Tibial artery (tissue), 4 donors: ENCODE results near the gene RNASE9.

Experiments
- DNase-seq, 2 donors: peaks; one replicate each; pipeline ENCODE4 v3.0.0-alpha.2; 2019
- H3K27ac ChIP-seq, 2 donors: fragments of 200-600 bp; sonication (generic) in 1 of 2; 1 replicate in 1 of 2; 2 replicates in 1 of 2; pipeline ENCODE4 v1.5.1; 2018 to 2019; ENCODE audit warnings: mild to moderate bottlenecking in 1 of 2
- H3K27me3 ChIP-seq, 2 donors: fragments of 200-600 bp; sonication (generic) in 1 of 2; one replicate each; pipeline versions ENCODE4 v1.5.1 to v1.6.0; 2016 to 2019
- H3K36me3 ChIP-seq, 3 donors: fragments of 200-600 bp; sonication (generic) in 2 of 3; one replicate each; pipeline ENCODE4 v1.5.1; 2016 to 2019; ENCODE audit warnings: mild to moderate bottlenecking in 2 of 3
- H3K4me1 ChIP-seq, 4 donors: fragments of 200-600 bp; sonication (generic) in 2 of 4; 1 replicate in 3 of 4; 2 replicates in 1 of 4; pipeline ENCODE4 v1.5.1; 2016 to 2019
- H3K4me3 ChIP-seq, 2 donors: fragments of 200-600 bp; sonication (generic) in 1 of 2; 1 replicate in 1 of 2; 2 replicates in 1 of 2; pipeline ENCODE4 v1.5.1; 2018 to 2019; ENCODE audit warnings: mild to moderate bottlenecking in 2 of 2
- H3K9me3 ChIP-seq, 3 donors: fragments of 200-600 bp; sonication (generic) in 1 of 3; one replicate each; pipeline ENCODE4 v1.5.1; 2016 to 2019
- CTCF ChIP-seq, 2 experiments: fragments of 200-600 bp in 1 of 2; fragments of 450-650 bp in 1 of 2; IDR thresholded peaks; one replicate each; pipeline ENCODE4 v1.5.1; 2017 to 2019; ENCODE audit warnings: antibody characterized with exemption in 2 of 2, mild to moderate bottlenecking in 1 of 2, moderate library complexity in 1 of 2
- intact Hi-C: fragments of 100-400 bp; cut with DNase I; formaldehyde crosslinking; loops from one replicate; pipeline ENCODE4 v1.15.0; 2023; ENCODE audit warnings: low total_unique reads

The RNASE9 gene

GRCh38 chr14:20560961-20561360 is at the start of gene RNASE9:
Gene RNASE9, minus strand, starts transcription at chr14:20561047.
- H3K4me1 ChIP-seq = no peaks in the 10 kb centered on the region
- no peak within 1 kb of the TSS for H3K4me3 ChIP-seq
- TF ChIP-seq CTCF (IDR thresholded peaks at IDR 0.05) = no peak
- no peak within 1 kb of the TSS for H3K27ac ChIP-seq
- H3K36me3 ChIP-seq = no peaks in the 10 kb centered on the region
- no peaks in the 10 kb centered on the region for H3K9me3 ChIP-seq
- DNase-seq = no peak
- no peaks in the 10 kb centered on the region for H3K27me3 ChIP-seq
- intact Hi-C loops = no loop called here

- DNase-seq = peak; percentile 81 to 85
- peaks cover 0 to 22% (median 13%) of the 10 kb centered on the region in 4 donors for H3K4me1 ChIP-seq
- peak overlapping the region; percentile 81 to 82 for H3K27ac ChIP-seq
- peak in 1 of 2 experiments; percentile 4 for TF ChIP-seq CTCF (IDR thresholded peaks at IDR 0.05)
- H3K36me3 ChIP-seq = no peaks in the 10 kb centered on the region
- no peaks in the 10 kb centered on the region for H3K9me3 ChIP-seq
- no peaks in the 10 kb centered on the region for H3K27me3 ChIP-seq
- peak overlapping the region; percentile 71 to 74 for H3K4me3 ChIP-seq
- intact Hi-C loops = loop anchor here (5.0 kb wide), 2 partner anchors 148 to 268 kb away; partner anchors contain the start of genes PARP2 and PIP4P1
Observed at GRCh38 chr14:20610002-20610765, 49.3 kb upstream of the RNASE9 start.

GRCh38 chr14:20609215-20610001 is 48.6 kb upstream of the RNASE9 start:
- intact Hi-C loops = loop anchor here (5.0 kb wide), 4 partner anchors 77 to 282 kb away; partner anchors contain the start of genes PARP2 and PIP4P1
- peak; percentile 72 to 83 for DNase-seq
- peak overlapping the region; percentile 81 to 82 for H3K27ac ChIP-seq

GRCh38 chr14:20608383-20609110 is 47.7 kb upstream of the RNASE9 start:
- no peak for DNase-seq
- Histone ChIP-seq H3K27me3 (no peaks in the 10 kb centered on the region), H3K4me3 (no peak overlapping the region), H3K9me3 (no peaks in the 10 kb centered on the region), H3K36me3 (no peaks in the 10 kb centered on the region), H3K27ac (peak overlapping the region in 1 of 2 donors; percentile 82), H3K4me1 (peaks cover 0 to 14% (median 12%) of the 10 kb centered on the region in 4 donors)
- intact Hi-C loops = loop anchor here (5.0 kb wide), 2 partner anchors 76 to 281 kb away; no protein-coding TSS in a partner anchor
- TF ChIP-seq CTCF (IDR thresholded peaks at IDR 0.05) = no peak

More at GRCh38 chr14:20609215-20610001, 48.6 kb upstream of the RNASE9 start:
- Histone ChIP-seq H3K36me3 (no peaks in the 10 kb centered on the region), H3K9me3 (no peaks in the 10 kb centered on the region), H3K4me1 (peaks cover 0 to 17% (median 13%) of the 10 kb centered on the region in 4 donors), H3K4me3 (peak overlapping the region; percentile 71 to 74), H3K27me3 (no peaks in the 10 kb centered on the region)
- TF ChIP-seq CTCF (IDR thresholded peaks at IDR 0.05) = peak; percentile 90 to 95

GRCh38 chr14:20607617-20608016 is 46.8 kb upstream of the RNASE9 start:
- H3K4me1 ChIP-seq = peaks cover 0 to 14% (median 12%) of the 10 kb centered on the region in 4 donors
- no peak overlapping the region for H3K4me3 ChIP-seq
- no peaks in the 10 kb centered on the region for H3K36me3 ChIP-seq
- DNase-seq = no peak
- H3K27me3 ChIP-seq = no peaks in the 10 kb centered on the region
- intact Hi-C loops = loop anchor here (5.0 kb wide), 2 partner anchors 75 to 280 kb away; no protein-coding TSS in a partner anchor
- H3K27ac ChIP-seq = no peak overlapping the region
- no peaks in the 10 kb centered on the region for H3K9me3 ChIP-seq
- TF ChIP-seq CTCF (IDR thresholded peaks at IDR 0.05) = no peak
